Activated CD4-positive, alpha-beta T cell treated with anti-CD3 and anti-CD28 coated beads, Interleukin-2, amount 10 ng/mL, durations not matched to agents 7 days and 5 days (primary cell): ENCODE measurements around the gene HSD17B2. TPM values are rescaled to one million over a fixed set of nuclear protein-coding genes. Genes with fewer than 3 reads are reported as not detected.

Experiments used
- CTCF ChIA-PET: fragments of 350-600 bp; sonication (Branson Sonifier 250); formaldehyde crosslinking; loops from one replicate; lab custom pipeline; 2021; ENCODE audit warnings: antibody characterized with exemption; lab: Charles Lee
- POLR2A ChIA-PET: fragments of 350-600 bp; sonication (Branson Sonifier 250); formaldehyde crosslinking; loops from one replicate; lab custom pipeline; 2021; ENCODE audit warnings: antibody characterized with exemption; lab: Charles Lee
- DNase-seq: peaks from one replicate; pipeline ENCODE4 v3.0.0-alpha.2; 2020
- H3K27ac Mint-ChIP-seq: one replicate; pipeline ENCODE4 v1.8.0; 2021; ENCODE audit warnings: mild to moderate bottlenecking, moderate library complexity, mixed read lengths
- H3K27me3 Mint-ChIP-seq: one replicate; pipeline ENCODE4 v1.8.0; 2021; ENCODE audit warnings: mixed read lengths
- H3K36me3 Mint-ChIP-seq: one replicate; pipeline ENCODE4 v1.8.0; 2021; ENCODE audit warnings: low read depth, mixed read lengths
- H3K4me1 Mint-ChIP-seq: one replicate; pipeline ENCODE4 v1.8.0; 2021; ENCODE audit warnings: mixed read lengths
- H3K4me3 Mint-ChIP-seq: one replicate; pipeline ENCODE4 v1.8.0; 2021; ENCODE audit warnings: mild to moderate bottlenecking, moderate library complexity, mixed read lengths
- H3K9me3 Mint-ChIP-seq: one replicate; pipeline ENCODE4 v1.8.0; 2021; ENCODE audit warnings: mixed read lengths
- total RNA-seq, 2 experiments: library from RNA; stranded (reverse); gene quantifications; one replicate each; pipeline ENCODE4 v1.2.3, GENCODE V29; 2021

Gene HSD17B2, protein sequence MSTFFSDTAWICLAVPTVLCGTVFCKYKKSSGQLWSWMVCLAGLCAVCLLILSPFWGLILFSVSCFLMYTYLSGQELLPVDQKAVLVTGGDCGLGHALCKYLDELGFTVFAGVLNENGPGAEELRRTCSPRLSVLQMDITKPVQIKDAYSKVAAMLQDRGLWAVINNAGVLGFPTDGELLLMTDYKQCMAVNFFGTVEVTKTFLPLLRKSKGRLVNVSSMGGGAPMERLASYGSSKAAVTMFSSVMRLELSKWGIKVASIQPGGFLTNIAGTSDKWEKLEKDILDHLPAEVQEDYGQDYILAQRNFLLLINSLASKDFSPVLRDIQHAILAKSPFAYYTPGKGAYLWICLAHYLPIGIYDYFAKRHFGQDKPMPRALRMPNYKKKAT
- not detected for total RNA-seq

DNA sequence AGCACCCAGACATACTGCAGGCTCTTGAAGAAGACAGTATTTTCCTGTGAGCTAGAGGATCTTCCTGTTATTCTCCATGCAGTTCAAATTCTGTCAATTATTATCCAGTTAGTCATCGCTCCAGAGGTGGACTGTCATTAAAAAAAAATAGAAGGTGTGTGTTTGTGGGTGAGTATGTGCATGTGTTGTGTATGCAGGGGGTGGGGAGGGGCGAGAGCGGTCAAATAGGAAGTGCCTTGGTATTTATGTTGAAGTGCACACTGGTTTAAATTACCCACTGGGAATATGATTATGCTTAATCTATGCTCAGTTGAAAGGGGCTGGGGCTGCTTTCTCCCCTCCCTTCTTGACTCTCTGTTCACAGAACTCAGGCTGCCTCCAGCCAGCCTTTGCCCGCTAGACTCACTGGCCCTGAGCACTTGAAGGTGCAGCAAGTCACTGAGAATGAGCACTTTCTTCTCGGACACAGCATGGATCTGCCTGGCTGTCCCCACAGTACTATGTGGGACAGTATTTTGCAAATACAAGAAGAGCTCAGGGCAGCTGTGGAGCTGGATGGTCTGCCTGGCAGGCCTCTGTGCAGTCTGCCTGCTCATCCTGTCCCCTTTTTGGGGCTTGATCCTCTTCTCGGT lies at the start of gene HSD17B2:
Gene HSD17B2, plus strand, starts transcription at position 273 of the 632 bp plus-strand sequence. Its CDS starts 172 bp downstream, at position 445.
- H3K4me1 Mint-ChIP-seq = no peaks in the 10 kb centered on the region
- DNase-seq = no peak
- no peaks in the 10 kb centered on the region for H3K9me3 Mint-ChIP-seq
- no peaks in the 10 kb centered on the region for H3K36me3 Mint-ChIP-seq
- no peak within 1 kb of the TSS for H3K27ac Mint-ChIP-seq
- H3K27me3 Mint-ChIP-seq = peaks cover 17% of the 10 kb centered on the region
- no peak within 1 kb of the TSS for H3K4me3 Mint-ChIP-seq
- ChIA-PET POLR2A (no interaction called here), CTCF (no interaction called here)

- no peak for DNase-seq
- Mint-ChIP-seq H3K9me3 (no peaks in the 10 kb centered on the region), H3K4me3 (no peak overlapping the region), H3K4me1 (no peaks in the 10 kb centered on the region), H3K27ac (no peak overlapping the region), H3K27me3 (peaks cover 4% of the 10 kb centered on the region), H3K36me3 (no peaks in the 10 kb centered on the region)
- CTCF ChIA-PET = no interaction called here
- POLR2A ChIA-PET = no interaction called here
Observed at GRCh38 chr16:81987121-81987520, 47.9 kb upstream of the HSD17B2 start.

DNA sequence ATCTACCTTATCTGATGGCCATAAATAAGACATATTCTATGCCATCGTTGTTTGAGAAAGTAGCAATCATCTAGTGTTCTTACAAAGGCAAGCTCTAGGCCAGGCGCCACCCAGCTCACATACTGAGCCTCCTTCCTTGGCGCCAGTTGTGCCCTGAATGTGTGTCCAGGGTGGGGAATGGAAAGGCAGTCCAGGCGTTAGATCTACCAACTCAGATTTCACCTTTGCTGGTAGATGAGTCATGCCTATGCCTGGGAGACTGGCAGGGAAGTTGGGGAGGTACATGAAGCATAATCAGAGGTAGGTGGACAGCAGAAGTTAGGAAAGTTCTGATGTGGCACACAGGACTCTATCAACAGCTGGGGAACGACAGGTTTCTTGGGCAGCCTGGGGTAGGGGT lies 47.3 kb upstream of the HSD17B2 start:
- POLR2A ChIA-PET = no interaction called here
- no peak for DNase-seq

DNA sequence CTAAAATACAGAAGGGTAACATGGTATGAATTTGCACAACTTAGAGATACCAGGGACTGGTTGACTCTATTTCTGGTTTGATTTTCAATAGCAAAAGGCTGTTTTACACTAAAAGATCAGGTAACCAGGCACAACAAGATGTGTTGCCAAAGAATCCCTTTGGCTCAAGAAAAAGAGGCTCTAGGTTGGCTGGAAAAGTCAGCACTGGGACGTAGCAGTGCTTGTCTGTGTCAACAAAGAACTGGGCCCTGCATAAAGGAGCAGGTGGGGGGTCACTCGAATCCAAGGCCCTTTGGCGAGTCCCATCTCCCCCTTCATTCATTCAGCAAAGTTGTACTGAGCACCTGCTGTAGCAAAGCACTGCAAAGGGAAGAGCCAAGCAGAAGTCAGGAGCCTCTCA lies 42.2 kb upstream of the HSD17B2 start:
- Mint-ChIP-seq H3K4me1 (no peaks in the 10 kb centered on the region), H3K27ac (no peak overlapping the region), H3K27me3 (no peaks in the 10 kb centered on the region), H3K36me3 (peaks cover 3% of the 10 kb centered on the region), H3K4me3 (no peak overlapping the region), H3K9me3 (no peaks in the 10 kb centered on the region)
- CTCF ChIA-PET = no interaction called here
- POLR2A ChIA-PET = no interaction called here
- no peak for DNase-seq

More for the DNA sequence above, 47.3 kb upstream of the HSD17B2 start:
- H3K4me3 Mint-ChIP-seq = no peak overlapping the region
- no peaks in the 10 kb centered on the region for H3K36me3 Mint-ChIP-seq
- no peaks in the 10 kb centered on the region for H3K9me3 Mint-ChIP-seq
- no peak overlapping the region for H3K27ac Mint-ChIP-seq
- peaks cover 4% of the 10 kb centered on the region for H3K27me3 Mint-ChIP-seq
- CTCF ChIA-PET = no interaction called here
- no peaks in the 10 kb centered on the region for H3K4me1 Mint-ChIP-seq

- no peaks in the 10 kb centered on the region for H3K9me3 Mint-ChIP-seq
- H3K36me3 Mint-ChIP-seq = peaks cover 15% of the 10 kb centered on the region
- no peak overlapping the region for H3K27ac Mint-ChIP-seq
- H3K4me3 Mint-ChIP-seq = no peak overlapping the region
- no peaks in the 10 kb centered on the region for H3K27me3 Mint-ChIP-seq
- no peaks in the 10 kb centered on the region for H3K4me1 Mint-ChIP-seq
- no peak for DNase-seq
- POLR2A ChIA-PET = no interaction called here
- CTCF ChIA-PET = no interaction called here
Observed at GRCh38 chr16:81994485-81994884, 40.6 kb upstream of the HSD17B2 start.

DNA sequence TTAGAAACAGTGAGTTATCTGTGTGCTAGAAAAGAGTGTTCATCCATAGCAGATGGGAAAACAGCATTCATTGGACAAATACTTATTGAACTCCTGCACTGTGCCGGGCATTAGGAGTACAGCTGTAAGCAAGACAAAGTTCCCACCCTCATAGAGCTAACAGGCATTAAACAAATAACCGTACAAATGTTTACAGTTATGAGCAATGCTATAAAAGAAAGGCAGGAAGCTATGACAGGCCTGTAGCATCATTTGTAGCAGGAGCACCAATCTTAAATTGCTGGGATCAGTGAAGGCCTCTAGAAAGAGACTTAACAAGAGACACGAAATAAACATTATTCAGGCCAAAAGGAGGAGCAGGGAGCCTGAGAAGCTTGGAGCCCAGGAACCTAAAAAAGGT lies 39.4 kb upstream of the HSD17B2 start:
- H3K27ac Mint-ChIP-seq = no peak overlapping the region
- ChIA-PET CTCF (no interaction called here), POLR2A (no interaction called here)
- H3K4me1 Mint-ChIP-seq = no peaks in the 10 kb centered on the region
- no peaks in the 10 kb centered on the region for H3K9me3 Mint-ChIP-seq
- H3K4me3 Mint-ChIP-seq = no peak overlapping the region
- H3K27me3 Mint-ChIP-seq = no peaks in the 10 kb centered on the region
- no peak for DNase-seq
- H3K36me3 Mint-ChIP-seq = peaks cover 22% of the 10 kb centered on the region

- peaks cover 1% of the 10 kb centered on the region for H3K4me1 Mint-ChIP-seq
- ChIA-PET CTCF (no interaction called here), POLR2A (no interaction called here)
- peaks cover 28% of the 10 kb centered on the region for H3K36me3 Mint-ChIP-seq
- H3K27me3 Mint-ChIP-seq = no peaks in the 10 kb centered on the region
- DNase-seq = no peak
- no peaks in the 10 kb centered on the region for H3K9me3 Mint-ChIP-seq
- no peak overlapping the region for H3K4me3 Mint-ChIP-seq
- no peak overlapping the region for H3K27ac Mint-ChIP-seq
Observed at GRCh38 chr16:81996664-81997509, 38.2 kb upstream of the HSD17B2 start.

DNA sequence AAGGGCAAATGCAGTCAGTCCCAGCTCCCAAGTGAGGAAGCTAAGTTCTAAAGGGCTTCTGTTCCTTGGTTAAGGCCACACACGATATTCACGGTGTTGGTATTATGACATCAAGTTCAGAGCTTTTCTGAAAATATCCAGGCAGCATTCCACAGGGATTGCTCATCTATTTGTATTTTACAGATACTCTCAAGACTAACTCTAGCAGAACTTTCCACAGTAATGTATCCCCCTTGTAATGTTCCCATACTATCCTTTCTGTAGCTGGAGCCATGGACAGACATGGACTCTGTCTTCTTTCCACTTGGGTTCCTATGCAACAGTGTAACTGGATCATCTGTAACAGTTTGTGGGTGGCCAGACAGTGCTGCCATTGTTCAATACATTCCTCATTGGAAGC lies 37.3 kb upstream of the HSD17B2 start:
- H3K4me3 Mint-ChIP-seq = no peak overlapping the region

GRCh38 chr16:82002831-82003230 lies 32.2 kb upstream of the HSD17B2 start:
- POLR2A ChIA-PET = no interaction called here
- CTCF ChIA-PET = no interaction called here
- H3K4me3 Mint-ChIP-seq = no peak overlapping the region
- no peak for DNase-seq
- H3K36me3 Mint-ChIP-seq = peaks cover 37% of the 10 kb centered on the region
- peaks cover under 1% of the 10 kb centered on the region for H3K9me3 Mint-ChIP-seq
- H3K4me1 Mint-ChIP-seq = peaks cover 6% of the 10 kb centered on the region
- H3K27ac Mint-ChIP-seq = no peak overlapping the region
- no peaks in the 10 kb centered on the region for H3K27me3 Mint-ChIP-seq

More for the DNA sequence above, 37.3 kb upstream of the HSD17B2 start:
- CTCF ChIA-PET = no interaction called here
- no peaks in the 10 kb centered on the region for H3K9me3 Mint-ChIP-seq
- no peaks in the 10 kb centered on the region for H3K27me3 Mint-ChIP-seq
- peaks cover 3% of the 10 kb centered on the region for H3K4me1 Mint-ChIP-seq
- POLR2A ChIA-PET = no interaction called here
- H3K36me3 Mint-ChIP-seq = peaks cover 28% of the 10 kb centered on the region
- no peak for DNase-seq
- H3K27ac Mint-ChIP-seq = no peak overlapping the region

- no peak overlapping the region for H3K4me3 Mint-ChIP-seq
- H3K27ac Mint-ChIP-seq = no peak overlapping the region
- H3K9me3 Mint-ChIP-seq = peaks cover 15% of the 10 kb centered on the region
- H3K36me3 Mint-ChIP-seq = peaks cover 37% of the 10 kb centered on the region
- CTCF ChIA-PET = no interaction called here
- H3K4me1 Mint-ChIP-seq = peaks cover 6% of the 10 kb centered on the region
- no peak for DNase-seq
- POLR2A ChIA-PET = no interaction called here
- H3K27me3 Mint-ChIP-seq = no peaks in the 10 kb centered on the region
Observed at GRCh38 chr16:82004601-82005000, 30.5 kb upstream of the HSD17B2 start.

GRCh38 chr16:82005027-82005830 lies 29.8 kb upstream of the HSD17B2 start:
- H3K36me3 Mint-ChIP-seq = peaks cover 37% of the 10 kb centered on the region
- H3K9me3 Mint-ChIP-seq = peaks cover 20% of the 10 kb centered on the region
- POLR2A ChIA-PET = no interaction called here
- peaks cover 7% of the 10 kb centered on the region for H3K4me1 Mint-ChIP-seq
- DNase-seq = no peak
- no peaks in the 10 kb centered on the region for H3K27me3 Mint-ChIP-seq
- CTCF ChIA-PET = no interaction called here
- no peak overlapping the region for H3K4me3 Mint-ChIP-seq
- no peak overlapping the region for H3K27ac Mint-ChIP-seq

DNA sequence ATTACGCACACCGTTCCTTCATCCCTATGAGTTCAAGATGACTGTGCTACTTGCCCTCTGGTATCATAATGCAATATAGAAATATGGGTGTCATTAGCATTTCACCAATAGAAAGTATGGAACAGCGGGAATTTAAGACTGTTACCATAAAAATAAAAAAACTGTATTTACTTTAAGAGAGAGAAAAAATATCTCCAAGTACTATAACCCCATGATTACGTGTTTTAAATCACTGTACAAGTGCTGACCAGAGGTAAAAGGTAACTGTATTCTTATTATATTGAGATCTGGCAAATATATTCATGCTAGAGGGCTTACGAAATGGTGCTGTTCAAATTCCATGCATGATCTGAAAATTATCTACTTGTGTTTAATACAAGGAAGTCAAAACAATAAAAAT lies 29.0 kb upstream of the HSD17B2 start:
- ChIA-PET CTCF (no interaction called here), POLR2A (no interaction called here)
- Mint-ChIP-seq H3K9me3 (peaks cover 20% of the 10 kb centered on the region), H3K4me1 (peaks cover 15% of the 10 kb centered on the region), H3K27me3 (no peaks in the 10 kb centered on the region), H3K36me3 (peaks cover 40% of the 10 kb centered on the region), H3K27ac (no peak overlapping the region), H3K4me3 (no peak overlapping the region)
- no peak for DNase-seq
